ENCODE measurements around the gene SLC35E4. TPM values are rescaled to one million over a fixed set of nuclear protein-coding genes. Genes with fewer than 3 reads are reported as not detected.
A peak's percentile ranks its signal among the peaks of the same experiment; 100 is the strongest.

SLC35E4 gene
- polyA plus RNA-seq, 1 experiment: 4.9 TPM

DNA sequence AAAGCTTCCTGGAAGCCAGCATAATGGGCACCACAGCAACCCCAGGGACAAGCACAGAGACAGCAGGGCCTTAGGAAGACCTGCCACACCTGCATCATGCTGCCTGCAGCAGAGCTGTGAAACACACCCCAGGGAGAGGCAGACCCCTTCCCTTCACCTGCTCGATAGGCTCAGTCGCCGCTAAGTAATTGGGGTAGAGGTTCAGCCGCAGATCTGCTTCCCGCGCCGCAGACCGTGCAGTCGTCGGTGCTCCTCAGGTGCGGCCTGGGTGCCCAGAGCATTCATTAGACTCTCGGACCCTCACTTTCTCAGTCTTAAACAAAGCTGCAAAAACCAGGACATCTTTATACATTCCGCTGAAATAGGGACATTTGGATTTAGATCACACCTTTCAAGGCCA is 29.2 kb downstream of the SLC35E4 start:
- POLR2A ChIA-PET: no interaction called here
- DNase-seq (ENCODE audit: low read depth): no peak
- peaks cover 8% of the 10 kb centered on the region for H3K36me3 ChIP-seq (ENCODE audit: control insufficient read depth, insufficient read depth, low read length)
- H3K4me3 ChIP-seq (ENCODE audit: low read depth, low read length): no peak overlapping the region
- H3K27me3 ChIP-seq (ENCODE audit: control insufficient read depth, insufficient read depth, low read length): no peaks in the 10 kb centered on the region
- CTCF ChIA-PET: interaction anchor here (0.6 kb wide), 1 partner anchor 256 kb away, joined by 3 read pairs; no protein-coding TSS in a partner anchor
- TF ChIP-seq, protein P1, sequence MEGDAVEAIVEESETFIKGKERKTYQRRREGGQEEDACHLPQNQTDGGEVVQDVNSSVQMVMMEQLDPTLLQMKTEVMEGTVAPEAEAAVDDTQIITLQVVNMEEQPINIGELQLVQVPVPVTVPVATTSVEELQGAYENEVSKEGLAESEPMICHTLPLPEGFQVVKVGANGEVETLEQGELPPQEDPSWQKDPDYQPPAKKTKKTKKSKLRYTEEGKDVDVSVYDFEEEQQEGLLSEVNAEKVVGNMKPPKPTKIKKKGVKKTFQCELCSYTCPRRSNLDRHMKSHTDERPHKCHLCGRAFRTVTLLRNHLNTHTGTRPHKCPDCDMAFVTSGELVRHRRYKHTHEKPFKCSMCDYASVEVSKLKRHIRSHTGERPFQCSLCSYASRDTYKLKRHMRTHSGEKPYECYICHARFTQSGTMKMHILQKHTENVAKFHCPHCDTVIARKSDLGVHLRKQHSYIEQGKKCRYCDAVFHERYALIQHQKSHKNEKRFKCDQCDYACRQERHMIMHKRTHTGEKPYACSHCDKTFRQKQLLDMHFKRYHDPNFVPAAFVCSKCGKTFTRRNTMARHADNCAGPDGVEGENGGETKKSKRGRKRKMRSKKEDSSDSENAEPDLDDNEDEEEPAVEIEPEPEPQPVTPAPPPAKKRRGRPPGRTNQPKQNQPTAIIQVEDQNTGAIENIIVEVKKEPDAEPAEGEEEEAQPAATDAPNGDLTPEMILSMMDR (IDR thresholded peaks at IDR 0.05; ENCODE audit: insufficient read depth, low read depth, low read length): no peak

DNA sequence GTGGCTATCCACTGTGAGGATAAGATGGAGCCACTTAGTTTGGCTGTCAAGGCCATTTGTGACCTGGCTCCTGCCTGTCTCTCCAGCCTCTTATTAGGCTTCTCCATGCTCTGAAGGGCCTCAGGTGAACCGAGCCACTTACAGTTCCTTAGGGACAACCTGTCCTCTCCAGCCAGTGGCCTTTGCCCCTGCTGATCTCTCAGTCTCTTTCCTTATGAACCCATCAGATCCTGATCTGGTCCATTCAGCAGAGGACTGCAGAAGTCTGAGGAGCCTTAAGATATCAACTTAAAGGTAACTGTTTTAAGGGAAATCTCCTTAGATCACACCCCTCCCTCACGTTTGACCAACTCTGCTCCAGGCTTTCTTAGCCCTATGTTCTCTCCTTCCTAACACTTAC is 29.7 kb downstream of the SLC35E4 start:
- Histone ChIP-seq H3K4me3 (ENCODE audit: low read depth, low read length) (no peak overlapping the region), H3K36me3 (ENCODE audit: control insufficient read depth, insufficient read depth, low read length) (peaks cover 8% of the 10 kb centered on the region), H3K27me3 (ENCODE audit: control insufficient read depth, insufficient read depth, low read length) (no peaks in the 10 kb centered on the region)
- ChIA-PET POLR2A (no interaction called here), CTCF (no interaction called here)
- no peak for DNase-seq (ENCODE audit: low read depth)
- TF ChIP-seq, protein P1 (IDR thresholded peaks at IDR 0.05; ENCODE audit: insufficient read depth, low read depth, low read length): no peak

DNA sequence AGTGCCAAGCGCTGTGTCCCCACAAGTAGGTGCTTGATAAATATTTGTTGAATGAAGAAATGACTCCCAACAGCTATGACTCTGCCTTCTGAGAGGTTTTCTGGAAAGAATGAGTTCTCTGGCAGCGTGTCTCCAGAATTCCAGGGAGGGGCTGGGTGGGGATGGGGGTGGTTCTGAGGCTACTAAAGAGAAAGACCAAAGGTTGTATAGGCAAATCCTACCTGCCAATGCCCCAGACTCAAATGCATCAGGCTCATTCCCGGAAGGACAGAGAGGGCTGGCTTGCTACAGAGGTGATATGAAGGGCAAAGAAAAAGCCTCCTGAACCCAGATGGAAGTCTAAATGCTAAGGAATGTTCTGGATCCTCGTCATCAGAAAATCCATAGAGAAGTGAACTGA is 30.2 kb downstream of the SLC35E4 start:
- TF ChIP-seq, protein P1 (IDR thresholded peaks at IDR 0.05; ENCODE audit: insufficient read depth, low read depth, low read length): no peak
- no peak for DNase-seq (ENCODE audit: low read depth)
- Histone ChIP-seq H3K27me3 (ENCODE audit: control insufficient read depth, insufficient read depth, low read length) (no peaks in the 10 kb centered on the region), H3K36me3 (ENCODE audit: control insufficient read depth, insufficient read depth, low read length) (peaks cover 8% of the 10 kb centered on the region), H3K4me3 (ENCODE audit: low read depth, low read length) (no peak overlapping the region)
- POLR2A ChIA-PET: no interaction called here
- CTCF ChIA-PET: no interaction called here

DNA sequence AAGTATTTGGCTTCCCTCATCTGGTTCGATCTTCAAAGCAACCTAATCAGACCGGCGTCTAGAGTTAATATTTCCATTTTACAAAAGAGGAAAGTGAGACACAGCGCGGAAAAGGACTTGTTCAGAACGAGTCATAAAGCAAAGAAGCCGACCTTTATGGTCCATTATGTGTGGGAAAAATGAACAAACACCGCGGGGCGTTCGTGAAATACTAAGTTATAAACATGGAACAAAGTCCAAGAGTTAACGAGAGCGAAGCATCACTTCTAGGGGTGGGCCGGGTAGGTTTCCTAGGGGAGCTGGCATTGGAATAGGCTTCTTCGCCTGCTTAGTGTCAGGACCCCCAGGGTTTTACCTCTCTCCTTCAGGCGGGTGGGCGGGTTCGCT is 31.5 kb downstream of the SLC35E4 start:
- TF ChIP-seq, protein P1 (IDR thresholded peaks at IDR 0.05; ENCODE audit: insufficient read depth, low read depth, low read length): no peak
- Histone ChIP-seq H3K4me3 (ENCODE audit: low read depth, low read length) (peak overlapping the region; percentile 75), H3K27me3 (ENCODE audit: control insufficient read depth, insufficient read depth, low read length) (no peaks in the 10 kb centered on the region), H3K36me3 (ENCODE audit: control insufficient read depth, insufficient read depth, low read length) (peaks cover 7% of the 10 kb centered on the region)
- no peak for DNase-seq (ENCODE audit: low read depth)
- ChIA-PET CTCF (interaction anchor here (0.7 to 2.2 kb wide), 6 partner anchors 16 to 221 kb away, joined by 3 to 11 read pairs (median 4); no protein-coding TSS in a partner anchor), POLR2A (no interaction called here)

DNA sequence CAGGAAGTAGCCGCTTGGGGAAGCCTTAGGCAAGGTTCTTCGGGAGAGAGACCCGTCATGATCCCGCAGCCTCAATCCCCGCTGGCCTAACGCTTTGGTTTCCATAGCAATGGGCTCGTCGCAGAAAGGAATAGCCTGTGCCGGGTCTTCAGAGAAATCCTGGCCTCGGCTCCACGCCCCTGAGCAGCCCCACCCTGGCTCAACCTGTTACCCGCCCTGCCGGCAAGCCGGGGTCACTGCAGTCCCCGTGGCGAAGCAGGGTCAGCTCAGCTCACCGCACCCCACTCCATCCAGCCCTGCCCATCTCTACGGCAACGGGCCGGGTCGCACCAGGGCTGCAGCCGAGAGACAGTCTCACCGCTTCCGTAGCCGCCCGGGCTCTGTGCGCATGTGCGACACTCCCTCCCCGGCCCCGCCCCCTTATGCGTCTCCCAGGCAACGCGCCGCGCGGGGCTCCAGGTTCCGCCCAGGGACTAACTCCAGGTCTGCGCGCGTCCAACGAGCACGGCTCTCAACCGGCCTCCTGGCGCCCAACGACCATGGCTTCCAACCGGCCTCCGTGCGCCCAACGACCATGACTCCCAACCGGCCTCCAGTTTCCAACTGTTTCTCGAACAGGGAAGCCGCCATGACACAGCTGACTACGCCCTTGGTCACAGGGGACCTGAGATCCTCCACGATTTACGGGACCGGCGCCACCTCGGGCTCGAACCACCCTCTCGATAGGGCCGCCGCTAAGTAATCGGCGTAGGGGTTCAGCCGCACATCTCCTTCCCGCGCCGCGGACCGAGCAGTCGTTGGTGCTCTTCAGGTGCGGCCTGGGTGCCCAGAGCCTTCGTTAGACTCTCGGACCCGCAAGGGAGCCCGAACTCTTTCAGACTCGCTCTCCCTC is 32.2 kb downstream of the SLC35E4 start, which contains the start of gene DUSP18:
Gene DUSP18, minus strand, starts transcription at position 382 of the 892 bp plus-strand sequence. CDS start 3,872 bp downstream, outside the sequence.
- Histone ChIP-seq H3K4me3 (ENCODE audit: low read depth, low read length) (peak within 1 kb of the TSS; percentile 75), H3K36me3 (ENCODE audit: control insufficient read depth, insufficient read depth, low read length) (peaks cover 6% of the 10 kb centered on the region), H3K27me3 (ENCODE audit: control insufficient read depth, insufficient read depth, low read length) (no peaks in the 10 kb centered on the region)
- POLR2A ChIA-PET: no interaction called here
- TF ChIP-seq, protein P1 (IDR thresholded peaks at IDR 0.05; ENCODE audit: insufficient read depth, low read depth, low read length): peak; percentile 48
- CTCF ChIA-PET: interaction anchor here (0.6 to 3.4 kb wide), 6 partner anchors 14 to 87 kb away, joined by 3 to 13 read pairs (median 4); partner anchors contain the start of gene SLC35E4
- peak; percentile 38 for DNase-seq (ENCODE audit: low read depth)

Measured in BJ (cell line).